ENCODE data around the gene PTPRG. TPM values are rescaled to one million over a fixed set of nuclear protein-coding genes. Genes with fewer than 3 reads are reported as not detected.
A peak's percentile ranks its signal among the peaks of the same experiment; 100 is the strongest.

PTPRG gene
- polyA plus RNA-seq, 3 donors = not detected

DNA sequence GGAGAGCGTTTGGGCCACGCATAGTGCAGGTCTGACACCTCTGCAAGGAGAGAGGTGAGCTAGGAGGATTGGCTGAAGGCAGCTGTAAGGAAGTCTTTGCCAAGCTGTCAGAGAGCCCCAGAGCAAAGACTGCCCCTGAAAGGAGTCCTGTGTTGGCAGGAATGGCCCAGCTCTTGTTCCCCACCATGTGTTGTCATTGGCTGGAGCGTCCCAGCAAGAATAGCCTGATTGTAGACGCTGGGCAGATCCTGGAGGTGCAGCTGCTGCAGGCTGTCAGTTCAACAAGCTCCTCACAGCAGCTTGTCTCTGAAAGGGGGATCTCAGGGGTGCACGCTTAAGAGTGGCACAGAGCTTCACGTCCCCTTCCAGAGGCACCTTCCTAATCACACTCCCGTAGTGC is 574.4 kb downstream of the PTPRG start:
- TF ChIP-seq, protein P1, sequence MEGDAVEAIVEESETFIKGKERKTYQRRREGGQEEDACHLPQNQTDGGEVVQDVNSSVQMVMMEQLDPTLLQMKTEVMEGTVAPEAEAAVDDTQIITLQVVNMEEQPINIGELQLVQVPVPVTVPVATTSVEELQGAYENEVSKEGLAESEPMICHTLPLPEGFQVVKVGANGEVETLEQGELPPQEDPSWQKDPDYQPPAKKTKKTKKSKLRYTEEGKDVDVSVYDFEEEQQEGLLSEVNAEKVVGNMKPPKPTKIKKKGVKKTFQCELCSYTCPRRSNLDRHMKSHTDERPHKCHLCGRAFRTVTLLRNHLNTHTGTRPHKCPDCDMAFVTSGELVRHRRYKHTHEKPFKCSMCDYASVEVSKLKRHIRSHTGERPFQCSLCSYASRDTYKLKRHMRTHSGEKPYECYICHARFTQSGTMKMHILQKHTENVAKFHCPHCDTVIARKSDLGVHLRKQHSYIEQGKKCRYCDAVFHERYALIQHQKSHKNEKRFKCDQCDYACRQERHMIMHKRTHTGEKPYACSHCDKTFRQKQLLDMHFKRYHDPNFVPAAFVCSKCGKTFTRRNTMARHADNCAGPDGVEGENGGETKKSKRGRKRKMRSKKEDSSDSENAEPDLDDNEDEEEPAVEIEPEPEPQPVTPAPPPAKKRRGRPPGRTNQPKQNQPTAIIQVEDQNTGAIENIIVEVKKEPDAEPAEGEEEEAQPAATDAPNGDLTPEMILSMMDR (IDR thresholded peaks at IDR 0.05) = no peak
- H3K79me2 ChIP-seq (ENCODE audit: insufficient read depth, low read length) = no peaks in the 10 kb centered on the region
- no peak overlapping the region for H3K4me2 ChIP-seq (replicated peaks; ENCODE audit: extremely low read depth, low read length, poor library complexity, severe bottlenecking)
- H4K20me1 ChIP-seq (ENCODE audit: insufficient read depth, low read length) = no peaks in the 10 kb centered on the region
- H3K36me3 ChIP-seq (replicated peaks in 1 of 2; ENCODE audit: control insufficient read depth in 1 of 2, insufficient read depth in 2 of 2, low read length in 2 of 2) = no peaks in the 10 kb centered on the region
- Mint-ChIP-seq H3K27me3 (ENCODE audit: low read depth in 3 of 3) (peaks cover 0 to 3% (median 0%) of the 10 kb centered on the region in 3 donors), H3K4me1 (peaks cover 9% of the 10 kb centered on the region), H3K36me3 (no peaks in the 10 kb centered on the region), H3K9me3 (peaks cover 0 to 9% (median 0%) of the 10 kb centered on the region in 7 donors), H3K4me3 (no peak overlapping the region), H3K27ac (no peak overlapping the region)
- H2AFZ ChIP-seq (ENCODE audit: insufficient read depth, low read depth, low read length, poor library complexity, severe bottlenecking) = no peak overlapping the region
- no peaks in the 10 kb centered on the region for H3K27me3 ChIP-seq (ENCODE audit: control insufficient read depth in 2 of 2, insufficient read depth in 2 of 2, low read length in 2 of 2)
- no peak overlapping the region for H3K4me3 ChIP-seq (replicated peaks in 1 of 3; ENCODE audit: low read depth in 2 of 3, low read length in 3 of 3)
- DNase-seq = no peak
- H3K9me3 ChIP-seq (replicated peaks in 1 of 2; ENCODE audit: control insufficient read depth in 1 of 2, insufficient read depth in 1 of 2, low read length in 2 of 2) = no peaks in the 10 kb centered on the region
- intact Hi-C loops (cut with micrococcal nuclease) = no loop called here
- H3K9ac ChIP-seq (ENCODE audit: insufficient read depth, low read length, poor library complexity, severe bottlenecking) = no peak overlapping the region
- H3K27ac ChIP-seq (ENCODE audit: low read depth in 1 of 2, low read length in 2 of 2) = no peak overlapping the region
- 93% methylated on average over 6 of the region's 7 CpGs for WGBS (ENCODE audit: insufficient coverage)
- H3K4me1 ChIP-seq (ENCODE audit: control insufficient read depth in 1 of 2, insufficient read depth in 2 of 2, low read length in 2 of 2) = no peaks in the 10 kb centered on the region

DNA sequence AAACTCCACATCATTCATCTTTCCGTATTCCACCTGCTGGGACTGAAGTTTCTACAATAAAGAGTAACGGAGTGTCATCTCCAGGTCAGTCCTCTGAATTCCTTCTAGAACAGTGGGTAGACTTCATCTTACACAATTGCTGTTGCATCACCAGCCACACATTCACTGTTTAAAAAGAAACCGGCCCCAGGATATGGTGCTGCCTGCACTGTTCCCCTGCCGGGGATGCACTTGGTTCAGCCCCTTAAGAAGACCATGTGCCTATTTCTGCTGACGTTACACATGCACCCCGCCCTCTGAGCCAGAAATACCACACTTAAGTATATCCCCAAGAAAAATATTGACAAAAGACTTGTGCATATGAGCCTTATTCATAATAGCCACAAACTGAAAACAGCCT is 578.6 kb downstream of the PTPRG start:
- TF ChIP-seq, protein P1 (IDR thresholded peaks at IDR 0.05) = no peak
- H3K4me3 ChIP-seq (replicated peaks in 1 of 3; ENCODE audit: low read depth in 2 of 3, low read length in 3 of 3) = no peak overlapping the region
- Mint-ChIP-seq H3K4me1 (peaks cover 7% of the 10 kb centered on the region), H3K36me3 (no peaks in the 10 kb centered on the region), H3K9me3 (peaks cover 0 to 9% (median 0%) of the 10 kb centered on the region in 7 donors), H3K27ac (no peak overlapping the region), H3K4me3 (no peak overlapping the region), H3K27me3 (ENCODE audit: low read depth in 3 of 3) (peaks cover 0 to 4% (median 3%) of the 10 kb centered on the region in 3 donors)
- DNase-seq = peak in 1 of 3 donors; percentile 26
- H3K4me2 ChIP-seq (replicated peaks; ENCODE audit: extremely low read depth, low read length, poor library complexity, severe bottlenecking) = no peak overlapping the region
- no peaks in the 10 kb centered on the region for H3K79me2 ChIP-seq (ENCODE audit: insufficient read depth, low read length)
- no peaks in the 10 kb centered on the region for H3K36me3 ChIP-seq (replicated peaks in 1 of 2; ENCODE audit: control insufficient read depth in 1 of 2, insufficient read depth in 2 of 2, low read length in 2 of 2)
- no peak overlapping the region for H2AFZ ChIP-seq (ENCODE audit: insufficient read depth, low read depth, low read length, poor library complexity, severe bottlenecking)
- intact Hi-C loops (cut with micrococcal nuclease) = no loop called here
- H3K9me3 ChIP-seq (replicated peaks in 1 of 2; ENCODE audit: control insufficient read depth in 1 of 2, insufficient read depth in 1 of 2, low read length in 2 of 2) = no peaks in the 10 kb centered on the region
- no peaks in the 10 kb centered on the region for H4K20me1 ChIP-seq (ENCODE audit: insufficient read depth, low read length)
- H3K27me3 ChIP-seq (ENCODE audit: control insufficient read depth in 2 of 2, insufficient read depth in 2 of 2, low read length in 2 of 2) = no peaks in the 10 kb centered on the region
- no peak overlapping the region for H3K27ac ChIP-seq (ENCODE audit: low read depth in 1 of 2, low read length in 2 of 2)
- H3K4me1 ChIP-seq (ENCODE audit: control insufficient read depth in 1 of 2, insufficient read depth in 2 of 2, low read length in 2 of 2) = no peaks in the 10 kb centered on the region
- no peak overlapping the region for H3K9ac ChIP-seq (ENCODE audit: insufficient read depth, low read length, poor library complexity, severe bottlenecking)
- WGBS (ENCODE audit: insufficient coverage) = 74% methylated on average over 5 of the region's 6 CpGs
